Mucosa of stomach (tissue), 1 donor: ENCODE data around the gene THAP11.

Source experiments
- H3K27me3 ChIP-seq: one replicate; pipeline ENCODE4 v1.7.0; 2013; ENCODE audit warnings: mild to moderate bottlenecking, low read length; ENCODE audit not compliant: control insufficient read depth, insufficient read depth
- H3K36me3 ChIP-seq: one replicate; pipeline ENCODE4 v1.7.0; 2013; ENCODE audit warnings: low read length; ENCODE audit not compliant: control insufficient read depth, insufficient read depth
- H3K4me1 ChIP-seq: one replicate; pipeline ENCODE4 v1.7.0; 2013; ENCODE audit warnings: mild to moderate bottlenecking, low read length; ENCODE audit not compliant: control insufficient read depth, insufficient read depth
- H3K4me3 ChIP-seq: one replicate; pipeline ENCODE4 v1.7.0; 2013; ENCODE audit warnings: low read length
- H3K9ac ChIP-seq: one replicate; pipeline ENCODE4 v1.7.0; 2013; ENCODE audit warnings: mild to moderate bottlenecking, low read length, moderate library complexity
- H3K9me3 ChIP-seq: one replicate; pipeline ENCODE4 v1.7.0; 2013; ENCODE audit warnings: mild to moderate bottlenecking, low read length, moderate library complexity; ENCODE audit not compliant: control insufficient read depth
- donor health status: Pancreatic carcinoma.

THAP11 gene

DNA sequence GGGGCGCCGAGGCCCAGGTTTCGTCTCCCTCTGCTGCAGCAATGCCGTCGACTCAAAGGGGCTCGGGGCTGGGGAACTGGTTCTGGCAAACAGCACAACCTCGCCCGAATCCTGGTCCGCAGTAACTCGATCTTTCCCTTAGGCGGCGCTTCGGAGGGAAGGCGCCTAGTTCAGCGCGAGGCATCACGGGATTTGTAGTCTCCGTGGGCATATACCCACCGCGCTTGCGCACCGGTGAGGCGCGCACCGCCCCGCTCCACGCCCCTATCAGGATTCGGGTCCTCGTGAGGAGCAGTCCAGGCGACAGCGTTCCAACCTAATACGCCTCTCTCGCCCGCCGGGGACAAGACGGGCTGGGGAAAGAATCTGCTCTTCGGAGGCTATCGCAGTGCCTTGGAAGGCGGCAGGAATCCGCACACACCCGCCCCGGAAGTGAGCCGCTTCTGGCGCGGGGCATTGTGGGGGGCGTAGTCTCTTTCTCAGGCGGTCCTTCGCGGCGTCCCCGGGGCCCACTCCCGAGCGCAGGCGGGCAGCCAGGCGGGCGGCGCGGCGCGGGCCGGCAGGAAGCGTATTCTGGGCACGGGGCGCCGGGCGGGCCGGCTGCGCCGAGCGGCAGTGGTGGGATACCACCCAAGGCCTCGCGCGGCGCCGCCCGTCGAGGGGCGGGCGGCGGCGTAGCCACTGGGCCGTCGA is at the start of gene THAP11:
Gene THAP11 (plus strand): TSS at position 505 of the 693 bp plus-strand sequence. CDS start 235 bp downstream, outside the sequence.
- peaks cover 38% of the 10 kb centered on the region for H3K4me1 ChIP-seq
- no peaks in the 10 kb centered on the region for H3K9me3 ChIP-seq
- peak within 1 kb of the TSS; percentile 93 for H3K4me3 ChIP-seq
- H3K27me3 ChIP-seq, result no peaks in the 10 kb centered on the region
- H3K36me3 ChIP-seq, result no peaks in the 10 kb centered on the region
- peak within 1 kb of the TSS; percentile 86 for H3K9ac ChIP-seq

DNA sequence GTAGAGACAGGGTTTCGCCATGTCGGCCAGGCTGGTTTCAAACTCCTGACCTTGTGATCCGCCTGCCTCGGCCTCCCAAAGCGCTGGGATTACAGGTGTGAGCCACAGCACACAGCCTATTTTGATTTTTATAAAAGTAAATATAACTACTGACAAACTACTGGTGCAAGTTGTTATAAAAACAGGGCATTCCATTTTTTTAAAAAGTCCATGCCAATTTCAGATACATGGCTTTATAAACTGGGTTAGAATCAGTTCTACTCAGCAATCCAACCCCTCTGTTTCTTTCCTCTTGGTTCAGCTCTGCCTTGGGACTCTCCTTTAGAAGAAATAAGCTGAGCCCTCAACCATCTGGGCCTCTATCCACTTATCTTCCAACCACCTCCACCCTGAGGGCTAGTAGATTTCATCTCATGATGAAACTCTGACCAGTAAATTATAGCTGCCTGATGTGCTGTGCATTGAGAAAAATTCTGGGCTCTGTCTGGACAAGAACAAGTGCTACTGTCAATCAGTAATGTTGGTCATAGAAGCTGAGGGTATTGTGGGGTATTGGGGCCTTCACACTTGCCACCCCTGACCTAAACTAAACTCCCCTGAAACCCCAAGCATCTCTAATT is 45.9 kb upstream of the THAP11 start:
- Histone ChIP-seq H3K9me3 (no peaks in the 10 kb centered on the region), H3K4me3 (no peak overlapping the region), H3K4me1 (peaks cover 5% of the 10 kb centered on the region), H3K9ac (no peak overlapping the region), H3K27me3 (no peaks in the 10 kb centered on the region), H3K36me3 (no peaks in the 10 kb centered on the region)

DNA sequence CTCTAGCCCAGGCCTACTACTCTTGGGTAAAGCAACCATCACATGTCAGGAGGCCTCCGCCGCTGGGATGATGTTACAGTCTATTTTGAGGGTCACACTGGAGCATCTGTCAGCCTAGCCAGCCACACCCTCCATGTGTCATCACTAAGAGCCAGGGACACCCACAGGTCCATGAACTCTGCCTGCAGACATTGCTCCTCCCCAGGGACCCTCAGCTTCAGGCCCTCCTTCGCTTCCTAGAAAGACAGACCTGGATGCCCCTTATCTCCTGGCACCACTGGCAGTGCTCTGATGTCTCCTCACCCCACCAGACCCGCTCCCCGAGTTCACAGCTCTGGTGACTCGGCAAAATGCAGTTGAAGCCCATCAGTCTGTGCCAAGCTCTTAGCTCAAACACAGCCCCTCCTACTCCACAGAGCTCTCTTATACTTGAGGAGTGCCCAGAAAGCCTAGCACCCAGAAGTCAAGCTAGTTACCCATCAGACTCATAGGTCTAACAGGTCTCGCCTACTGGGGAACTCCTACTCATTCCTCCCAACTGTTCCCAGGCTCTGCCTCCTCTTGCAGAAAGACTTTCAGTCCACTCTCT is 41.7 kb upstream of the THAP11 start:
- H3K4me1 ChIP-seq, result peaks cover 13% of the 10 kb centered on the region
- H3K27me3 ChIP-seq, result no peaks in the 10 kb centered on the region
- no peak overlapping the region for H3K9ac ChIP-seq
- no peaks in the 10 kb centered on the region for H3K36me3 ChIP-seq
- no peak overlapping the region for H3K4me3 ChIP-seq
- no peaks in the 10 kb centered on the region for H3K9me3 ChIP-seq

DNA sequence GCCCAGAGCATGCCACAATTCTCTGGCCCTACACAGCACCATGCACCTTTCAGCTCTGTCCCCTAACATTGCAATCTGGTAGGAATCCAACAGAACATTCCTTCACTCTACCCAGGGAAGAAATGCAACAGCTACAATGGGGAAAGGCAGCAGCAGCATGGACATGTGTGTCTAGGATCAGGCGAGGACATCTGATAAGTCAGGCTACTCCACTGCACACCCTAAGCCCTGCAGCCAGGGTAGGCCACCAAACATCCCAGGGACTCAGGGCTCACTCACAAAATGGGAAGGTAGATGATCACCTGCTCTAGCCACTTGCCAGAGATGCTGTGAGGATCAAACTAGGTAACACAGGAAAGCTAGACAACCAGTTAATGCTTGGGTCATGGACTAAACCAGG is 40.9 kb upstream of the THAP11 start:
- peaks cover 18% of the 10 kb centered on the region for H3K4me1 ChIP-seq
- H3K9me3 ChIP-seq, result no peaks in the 10 kb centered on the region
- H3K27me3 ChIP-seq, result no peaks in the 10 kb centered on the region
- H3K9ac ChIP-seq, result no peak overlapping the region
- no peaks in the 10 kb centered on the region for H3K36me3 ChIP-seq
- H3K4me3 ChIP-seq, result no peak overlapping the region

DNA sequence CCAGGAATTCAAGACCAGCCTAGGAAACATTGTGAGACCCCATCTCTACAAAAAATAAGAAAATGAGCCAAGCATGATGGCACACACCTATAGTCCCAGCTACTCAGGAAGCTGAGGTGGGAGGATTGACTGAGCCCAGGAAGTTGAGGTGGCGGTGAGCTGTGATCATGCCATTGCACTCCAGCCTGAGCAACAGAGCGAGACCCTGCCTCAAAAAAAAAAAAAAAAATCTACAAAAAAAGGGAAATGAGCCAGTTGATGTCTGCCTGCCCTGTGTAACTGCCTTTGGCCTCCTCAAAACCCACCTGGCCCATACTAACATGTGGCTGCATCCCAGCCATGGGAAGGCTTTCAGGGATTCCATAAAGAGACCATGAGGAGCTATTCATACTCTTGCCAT is 40.2 kb upstream of the THAP11 start:
- Histone ChIP-seq H3K36me3 (no peaks in the 10 kb centered on the region), H3K9ac (no peak overlapping the region), H3K27me3 (no peaks in the 10 kb centered on the region), H3K4me1 (peaks cover 18% of the 10 kb centered on the region), H3K9me3 (no peaks in the 10 kb centered on the region), H3K4me3 (no peak overlapping the region)

DNA sequence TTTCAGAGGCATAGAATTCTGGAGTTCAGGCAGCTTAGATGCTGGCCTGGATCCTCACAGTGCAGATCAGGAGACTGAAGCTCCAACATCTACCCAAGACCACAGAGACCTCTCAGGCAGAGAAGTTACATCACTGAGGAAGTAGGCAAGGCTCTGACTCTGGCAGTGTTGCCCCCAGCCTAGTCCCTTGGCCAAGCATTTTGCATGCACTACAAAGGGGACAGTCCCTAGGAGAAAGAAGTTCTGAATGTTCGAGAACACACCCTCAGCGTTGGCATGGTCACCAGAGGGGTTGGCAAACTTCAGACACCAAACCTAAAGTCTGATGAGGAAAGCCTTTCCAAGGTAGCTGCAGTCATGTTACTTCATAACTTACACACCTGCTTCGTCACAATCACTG is 38.2 kb upstream of the THAP11 start:
- no peaks in the 10 kb centered on the region for H3K36me3 ChIP-seq
- no peak overlapping the region for H3K4me3 ChIP-seq
- no peak overlapping the region for H3K9ac ChIP-seq
- no peaks in the 10 kb centered on the region for H3K9me3 ChIP-seq
- no peaks in the 10 kb centered on the region for H3K27me3 ChIP-seq
- peaks cover 24% of the 10 kb centered on the region for H3K4me1 ChIP-seq

DNA sequence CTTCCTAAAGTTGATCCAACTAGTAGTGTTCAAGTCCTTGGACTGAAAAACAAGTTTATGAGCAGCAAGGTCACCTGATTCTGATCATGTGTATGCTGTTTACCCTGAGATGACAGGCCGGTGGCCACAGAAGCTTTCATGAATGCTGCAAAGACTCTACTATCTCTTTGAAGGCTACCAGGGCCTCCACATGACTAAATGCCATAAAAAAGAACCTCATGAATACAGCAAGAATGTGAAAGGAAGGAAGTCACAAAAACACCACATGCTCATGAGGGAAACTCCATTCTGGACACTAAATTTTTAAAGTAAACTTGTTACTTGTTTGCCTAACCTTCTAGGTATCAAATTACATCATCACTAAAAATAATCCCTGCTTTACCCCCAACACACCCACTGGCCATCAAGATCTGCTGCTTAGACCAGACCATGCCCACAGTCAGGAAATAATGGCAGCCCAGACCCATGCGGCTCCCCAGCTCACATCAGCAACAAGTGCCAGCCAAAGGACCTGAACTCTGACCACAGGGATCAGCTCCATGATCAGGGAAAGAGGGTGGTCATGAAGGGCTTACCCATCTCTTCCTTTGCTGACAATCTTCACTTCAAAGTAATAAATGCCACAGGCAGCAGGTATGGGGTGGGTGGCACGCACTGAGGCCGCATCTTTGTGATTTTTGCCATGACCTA is 37.1 kb upstream of the THAP11 start:
- Histone ChIP-seq H3K4me1 (peaks cover 24% of the 10 kb centered on the region), H3K9ac (peak overlapping the region; percentile 95), H3K4me3 (peak overlapping the region; percentile 97), H3K9me3 (no peaks in the 10 kb centered on the region), H3K27me3 (no peaks in the 10 kb centered on the region), H3K36me3 (no peaks in the 10 kb centered on the region)

DNA sequence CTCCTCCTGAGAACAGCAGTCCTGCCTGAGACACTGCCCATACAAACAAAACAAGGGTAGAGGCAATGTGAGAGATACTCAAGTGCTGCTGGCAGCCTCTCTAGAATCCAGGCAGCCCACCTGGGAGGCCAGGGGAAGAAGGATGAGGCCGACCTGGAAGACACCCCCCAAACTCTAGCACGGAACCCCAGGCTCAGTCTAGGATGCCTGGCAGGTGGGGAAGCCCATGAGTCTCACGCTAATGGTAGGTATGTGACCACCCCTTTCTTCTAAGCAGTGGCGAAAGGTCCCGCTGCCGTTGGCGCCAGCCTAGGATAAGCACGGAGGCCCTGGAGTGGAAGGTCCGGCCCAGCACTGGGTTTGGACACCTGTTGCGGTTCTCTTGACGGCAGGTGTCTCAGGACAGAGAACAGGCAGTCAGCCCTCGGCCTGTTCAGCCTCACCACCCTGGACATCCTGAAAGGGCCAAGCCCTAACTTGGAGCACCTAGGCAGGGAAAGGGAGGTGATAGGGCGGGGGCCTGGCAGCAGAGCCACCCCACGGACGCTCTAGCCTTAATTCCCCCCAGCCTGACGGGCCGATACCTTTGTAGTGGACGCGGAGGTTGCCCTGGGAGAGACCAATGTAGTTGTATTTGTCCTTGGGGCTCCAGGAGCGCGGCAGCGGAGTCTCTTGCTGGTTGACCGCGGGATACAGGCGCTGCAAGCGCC is 36.2 kb upstream of the THAP11 start:
- H3K4me3 ChIP-seq, result peak overlapping the region; percentile 97
- H3K9ac ChIP-seq, result peak overlapping the region; percentile 95
- no peaks in the 10 kb centered on the region for H3K9me3 ChIP-seq
- no peaks in the 10 kb centered on the region for H3K27me3 ChIP-seq
- H3K36me3 ChIP-seq, result no peaks in the 10 kb centered on the region
- peaks cover 19% of the 10 kb centered on the region for H3K4me1 ChIP-seq

DNA sequence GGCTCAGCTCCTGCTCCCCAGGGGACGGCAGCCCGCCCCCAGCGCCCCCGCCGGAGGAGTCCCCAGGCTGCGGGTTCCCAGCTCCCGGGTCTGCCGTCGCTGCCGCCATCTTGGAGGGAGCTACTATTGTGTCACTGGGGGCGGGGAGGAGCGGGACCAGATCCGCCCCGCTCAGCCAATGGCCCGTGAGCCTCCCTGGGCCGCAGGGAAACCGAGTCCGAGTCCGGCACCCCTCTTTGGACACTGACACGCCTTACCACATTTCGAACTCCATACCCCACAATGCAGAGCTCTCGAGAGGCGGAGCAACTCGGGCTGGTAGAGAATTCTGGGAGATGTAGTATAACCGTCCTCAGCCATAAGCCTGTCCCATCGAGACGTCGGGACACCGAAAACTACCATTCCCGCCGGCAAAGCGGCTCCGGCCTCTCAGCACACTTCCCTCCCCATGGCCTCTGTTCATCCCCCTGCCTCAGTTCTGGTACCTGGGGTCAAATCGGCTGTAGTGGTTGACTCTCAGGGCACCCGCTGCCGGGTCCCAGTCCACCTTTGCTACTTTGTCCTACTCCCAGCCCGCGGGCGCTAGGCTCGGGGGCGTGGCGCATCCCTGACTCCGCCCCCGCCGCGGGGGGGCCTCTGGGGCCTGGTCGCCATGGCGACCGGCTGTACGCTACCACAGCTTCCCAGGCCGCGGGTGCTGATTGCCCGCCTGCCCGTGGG is 35.5 kb upstream of the THAP11 start, which contains the start of the genes RANBP10 and TSNAXIP1:
Gene RANBP10 (minus strand): TSS at position 133 of the 720 bp plus-strand sequence. CDS start 24 bp downstream, at position 109.
Gene TSNAXIP1 (plus strand): TSS at position 462 of the 720 bp plus-strand sequence. CDS start 261 bp downstream, outside the sequence.
- Histone ChIP-seq H3K9ac (peak within 1 kb of the TSS; percentile 95), H3K36me3 (no peaks in the 10 kb centered on the region), H3K9me3 (no peaks in the 10 kb centered on the region), H3K4me3 (peak within 1 kb of the TSS; percentile 97), H3K4me1 (peaks cover 19% of the 10 kb centered on the region), H3K27me3 (no peaks in the 10 kb centered on the region)

DNA sequence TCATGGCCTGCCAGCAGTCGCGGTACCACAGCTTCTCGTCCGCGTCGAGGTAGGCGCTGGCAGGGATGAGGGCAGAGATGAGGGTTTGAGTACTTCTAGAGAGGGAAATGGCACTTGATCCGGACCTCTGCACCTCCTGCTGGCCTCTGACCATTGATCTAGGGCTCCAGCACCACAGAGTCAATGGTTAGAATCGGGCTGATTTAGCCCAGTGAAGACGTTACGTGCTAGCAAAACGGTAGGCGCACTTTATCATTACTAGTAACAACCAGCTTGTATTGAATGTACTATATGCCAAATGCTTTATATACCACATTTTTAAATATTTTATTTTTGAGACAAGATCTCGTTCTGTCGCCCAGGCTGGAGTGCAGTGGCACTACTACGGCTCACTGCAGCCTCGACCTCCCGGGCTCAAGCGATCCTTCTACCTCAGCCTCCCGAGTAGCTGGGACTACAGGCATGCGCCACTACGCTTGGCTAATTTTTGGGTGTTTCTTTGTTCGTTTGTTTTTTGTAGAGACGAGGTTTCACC is 34.9 kb upstream of the THAP11 start:
- H3K4me3 ChIP-seq, result peak overlapping the region; percentile 97
- peaks cover 19% of the 10 kb centered on the region for H3K4me1 ChIP-seq
- no peaks in the 10 kb centered on the region for H3K27me3 ChIP-seq
- H3K9me3 ChIP-seq, result no peaks in the 10 kb centered on the region
- H3K36me3 ChIP-seq, result no peaks in the 10 kb centered on the region
- peak overlapping the region; percentile 95 for H3K9ac ChIP-seq

DNA sequence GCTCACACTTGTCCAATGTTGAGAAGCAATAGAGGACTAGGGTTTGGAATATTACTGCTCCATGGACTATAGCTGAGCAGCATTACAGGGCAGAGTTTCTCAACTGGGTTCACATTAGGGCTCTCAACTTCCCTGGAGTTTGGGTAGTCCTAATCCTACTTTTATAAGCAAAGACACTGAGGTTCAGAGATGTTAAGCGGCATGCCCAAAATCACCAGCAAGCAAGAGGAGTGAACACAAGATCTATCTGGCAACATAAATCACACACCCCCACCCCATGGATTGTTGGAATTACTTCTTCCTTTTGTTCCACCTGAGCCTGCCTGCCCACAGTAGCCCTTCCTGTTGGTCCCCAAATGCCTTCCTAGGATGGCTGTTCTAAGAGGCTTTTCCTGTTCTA is 30.2 kb upstream of the THAP11 start:
- no peak overlapping the region for H3K4me3 ChIP-seq
- H3K4me1 ChIP-seq, result peaks cover 6% of the 10 kb centered on the region
- H3K9me3 ChIP-seq, result no peaks in the 10 kb centered on the region
- no peaks in the 10 kb centered on the region for H3K36me3 ChIP-seq
- no peak overlapping the region for H3K9ac ChIP-seq
- no peaks in the 10 kb centered on the region for H3K27me3 ChIP-seq
